Head of caudate nucleus (tissue), 42 donors: ENCODE measurements around the gene RAP1A.
"Not testable (repeated sequence)": the region's sequence is repeated elsewhere in the genome, so short reads cannot be mapped to it uniquely, and the experiment has no call there.

Source experiments
- DNase-seq, 42 donors: peaks; one replicate each; pipeline versions ENCODE4 v3.0.0 to v3.0.0-alpha.2; 2020 to 2021; ENCODE audit warnings: mixed read lengths in 7 of 42
- intact Hi-C: fragments of 100-400 bp; cut with DNase I; formaldehyde crosslinking; loops from one replicate; pipeline ENCODE4 v1.15.0; 2022

Gene RAP1A

GRCh38 chr1:111739925-111740765, 120.6 kb downstream of the RAP1A start:
- intact Hi-C loops: loop anchor here (2.0 kb wide), 1 partner anchor 15 kb away; the partner anchor contains the start of gene DDX20

GRCh38 chr1:111742292-111742691, 122.7 kb downstream of the RAP1A start:
- DNase-seq, intact Hi-C loops: not testable (repeated sequence)

More at GRCh38 chr1:111739925-111740765, 120.6 kb downstream of the RAP1A start:
- DNase-seq: peak in 41 of 42 donors; percentile 42 to 88 (median 71)

- intact Hi-C loops: no loop called here
- peak in 10 of 42 donors; percentile 33 to 74 (median 58) for DNase-seq
Measured at GRCh38 chr1:111742938-111743549, 123.5 kb downstream of the RAP1A start.

GRCh38 chr1:111743679-111744101, 124.1 kb downstream of the RAP1A start:
- peak in 1 of 42 donors; percentile 10 for DNase-seq
- intact Hi-C loops: no loop called here

GRCh38 chr1:111745675-111746613, 126.4 kb downstream of the RAP1A start:
- peak in 3 of 42 donors; percentile 28 to 63 (median 57) for DNase-seq
- intact Hi-C loops: no loop called here

GRCh38 chr1:111746614-111746999, 127.0 kb downstream of the RAP1A start:
- intact Hi-C loops: no loop called here
- DNase-seq: no peak

- DNase-seq: peak in 8 of 42 donors; percentile 29 to 76 (median 44)
- intact Hi-C loops: no loop called here
Measured at GRCh38 chr1:111747282-111747734, 127.7 kb downstream of the RAP1A start.

GRCh38 chr1:111747947-111748346, 128.4 kb downstream of the RAP1A start:
- no peak for DNase-seq
- intact Hi-C loops: no loop called here

- DNase-seq: no peak
- intact Hi-C loops: loop anchor here (10.0 kb wide), 1 partner anchor 245 kb away; the partner anchor contains the start of genes ADORA3 and TMIGD3
Measured at GRCh38 chr1:111749628-111750027, 130.0 kb downstream of the RAP1A start.

GRCh38 chr1:111750856-111751255, 131.3 kb downstream of the RAP1A start:
- intact Hi-C loops: loop anchor here (10.0 kb wide), 1 partner anchor 246 kb away; the partner anchor contains the start of genes ADORA3 and TMIGD3
- peak in 5 of 42 donors; percentile 30 to 67 (median 44) for DNase-seq

GRCh38 chr1:111751906-111752575, 132.5 kb downstream of the RAP1A start:
- intact Hi-C loops: loop anchor here (10.0 kb wide), 1 partner anchor 247 kb away; the partner anchor contains the start of genes ADORA3 and TMIGD3
- no peak for DNase-seq

- DNase-seq: peak in 36 of 42 donors; percentile 26 to 81 (median 55)
- intact Hi-C loops: loop anchor here (2.0 to 10.0 kb wide), 3 partner anchors 16 to 250 kb away; partner anchors contain the start of genes ADORA3, INKA2 and TMIGD3
Measured at GRCh38 chr1:111754984-111755330, 135.4 kb downstream of the RAP1A start.

GRCh38 chr1:111755331-111756123, 135.9 kb downstream of the RAP1A start, which contains the start of gene DDX20:
Gene DDX20 (plus strand): TSS chr1:111755901. CDS start chr1:111755925, 24 bp downstream.
- intact Hi-C loops: loop anchor here (2.0 to 10.0 kb wide), 3 partner anchors 17 to 251 kb away; partner anchors contain the start of genes ADORA3, INKA2 and TMIGD3

GRCh38 chr1:111756124-111756513, 136.5 kb downstream of the RAP1A start:
- intact Hi-C loops: loop anchor here (5.0 to 10.0 kb wide), 2 partner anchors 39 to 251 kb away; partner anchors contain the start of genes ADORA3 and TMIGD3

More at GRCh38 chr1:111755331-111756123, 135.9 kb downstream of the RAP1A start, which contains the start of gene DDX20:
- peak; percentile 78 to 97 (median 93) for DNase-seq

GRCh38 chr1:111758373-111758772, 138.8 kb downstream of the RAP1A start:
- intact Hi-C loops: loop anchor here (5.0 to 10.0 kb wide), 2 partner anchors 41 to 254 kb away; partner anchors contain the start of genes ADORA3 and TMIGD3

More at GRCh38 chr1:111756124-111756513, 136.5 kb downstream of the RAP1A start:
- DNase-seq: no peak

GRCh38 chr1:111761717-111762116, 142.1 kb downstream of the RAP1A start:
- DNase-seq: no peak
- intact Hi-C loops: no loop called here

More at GRCh38 chr1:111758373-111758772, 138.8 kb downstream of the RAP1A start:
- DNase-seq: no peak

- no peak for DNase-seq
- intact Hi-C loops: no loop called here
Measured at GRCh38 chr1:111762332-111762731, 142.7 kb downstream of the RAP1A start.
